ENCODE data around the gene TBC1D4.

TBC1D4 gene

DNA sequence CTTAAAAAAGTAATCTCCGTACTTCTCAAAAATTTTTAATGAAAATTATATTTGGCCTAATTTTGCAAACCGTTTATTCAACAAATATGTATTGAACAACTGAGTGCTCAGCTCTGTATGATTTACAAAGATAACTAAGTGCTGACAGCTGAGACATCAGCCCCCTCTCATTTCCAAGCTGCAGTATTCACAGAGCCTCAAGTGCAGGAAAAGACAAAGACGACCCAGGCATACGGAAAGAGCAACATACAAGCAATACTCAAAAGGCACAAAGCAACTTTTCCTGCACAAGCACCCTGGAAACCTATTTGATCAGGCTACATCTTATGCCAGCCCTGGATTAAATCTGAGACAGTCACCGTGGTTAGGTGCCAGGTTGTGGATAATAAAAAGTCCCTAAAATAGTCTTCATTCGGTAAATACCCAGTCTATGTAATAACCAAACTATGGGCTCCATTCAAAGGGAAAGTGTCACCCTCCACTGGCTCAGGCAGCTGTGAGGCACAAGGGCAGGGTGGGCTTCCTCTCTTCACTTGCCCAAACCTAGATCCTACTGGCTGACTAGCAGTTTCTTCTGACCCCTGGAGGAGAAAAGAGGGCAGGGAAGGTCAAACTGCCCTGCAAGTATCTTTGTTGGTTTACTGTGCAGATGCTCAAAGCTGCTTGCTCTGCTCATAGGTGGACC, 65.5 kb downstream of the TBC1D4 start:
- no peak for DNase-seq (ENCODE audit: low spot score)

DNA sequence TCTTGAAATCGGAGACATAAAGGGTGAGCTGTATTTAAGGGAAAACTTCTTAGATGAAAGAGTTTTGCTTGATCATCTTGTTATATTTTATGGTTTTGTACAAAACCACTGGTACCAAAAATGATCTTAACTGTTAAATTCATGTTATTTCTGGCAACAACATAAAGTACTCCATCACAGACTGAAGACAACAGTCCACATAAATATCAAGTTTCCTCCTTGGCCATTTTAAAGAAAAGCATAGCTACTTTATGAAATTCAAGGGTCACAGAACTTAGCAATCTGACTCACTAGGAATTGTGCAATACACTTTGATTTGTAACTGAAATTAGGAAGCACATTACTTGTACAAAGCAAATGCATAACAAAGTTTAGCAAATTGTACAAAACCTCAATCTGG, 66.3 kb downstream of the TBC1D4 start:
- no peak for DNase-seq (ENCODE audit: low spot score)

DNA sequence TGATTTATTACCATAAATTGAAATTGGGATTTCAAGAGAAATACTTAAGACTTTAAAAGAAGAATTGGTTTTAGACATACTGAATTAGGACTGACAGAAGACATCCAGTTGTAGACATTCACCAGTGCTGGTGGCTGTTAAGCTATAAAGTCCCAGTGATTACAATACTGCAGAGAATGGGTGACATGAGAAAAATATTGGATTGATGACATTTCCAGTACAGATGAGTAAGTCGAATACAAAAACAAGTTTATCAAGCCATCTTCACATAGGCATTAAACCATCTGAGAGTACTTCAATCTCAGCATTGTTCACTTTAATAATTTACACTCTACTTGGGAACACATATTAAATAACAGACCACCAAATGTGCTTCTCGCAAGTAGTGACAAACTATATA, 66.8 kb downstream of the TBC1D4 start:
- DNase-seq (ENCODE audit: low spot score): no peak

DNA sequence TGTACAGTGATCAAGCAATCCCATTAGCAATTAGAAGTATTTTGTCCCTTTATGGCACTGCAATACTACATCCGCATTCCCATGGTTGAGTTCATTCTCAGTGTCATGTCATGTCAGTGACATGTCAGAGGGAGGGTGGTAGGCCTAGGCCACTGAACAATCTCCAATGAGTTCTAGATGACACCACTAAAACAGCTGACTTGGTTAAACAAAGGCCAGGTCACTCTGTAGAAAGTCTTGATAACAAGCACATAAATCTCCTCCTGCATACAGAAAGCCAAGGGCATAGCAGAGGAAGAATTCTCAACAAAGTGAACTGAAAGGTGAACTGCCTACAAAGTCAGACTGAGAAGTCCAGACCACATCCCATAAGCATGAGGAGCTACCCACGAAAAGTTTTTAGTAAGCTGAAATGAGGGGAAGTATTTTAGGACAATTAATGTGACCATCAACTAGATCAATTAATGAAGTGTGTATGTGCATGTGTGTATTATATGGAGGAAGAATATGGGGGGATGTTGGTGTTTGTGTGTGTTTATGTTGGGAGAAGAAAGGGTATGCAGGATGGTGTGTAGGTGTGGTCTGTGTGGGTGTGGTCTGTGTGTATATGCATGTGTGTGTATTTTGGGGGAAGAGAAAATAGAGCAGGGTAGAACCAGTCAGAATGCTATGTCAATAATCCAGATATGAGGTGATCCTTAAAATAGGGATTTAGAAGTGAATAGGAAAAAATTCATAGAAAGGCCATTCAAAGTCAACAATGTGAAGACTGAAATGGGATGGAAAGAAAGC, 67.7 kb downstream of the TBC1D4 start:
- no peak for DNase-seq (ENCODE audit: low spot score)

DNA sequence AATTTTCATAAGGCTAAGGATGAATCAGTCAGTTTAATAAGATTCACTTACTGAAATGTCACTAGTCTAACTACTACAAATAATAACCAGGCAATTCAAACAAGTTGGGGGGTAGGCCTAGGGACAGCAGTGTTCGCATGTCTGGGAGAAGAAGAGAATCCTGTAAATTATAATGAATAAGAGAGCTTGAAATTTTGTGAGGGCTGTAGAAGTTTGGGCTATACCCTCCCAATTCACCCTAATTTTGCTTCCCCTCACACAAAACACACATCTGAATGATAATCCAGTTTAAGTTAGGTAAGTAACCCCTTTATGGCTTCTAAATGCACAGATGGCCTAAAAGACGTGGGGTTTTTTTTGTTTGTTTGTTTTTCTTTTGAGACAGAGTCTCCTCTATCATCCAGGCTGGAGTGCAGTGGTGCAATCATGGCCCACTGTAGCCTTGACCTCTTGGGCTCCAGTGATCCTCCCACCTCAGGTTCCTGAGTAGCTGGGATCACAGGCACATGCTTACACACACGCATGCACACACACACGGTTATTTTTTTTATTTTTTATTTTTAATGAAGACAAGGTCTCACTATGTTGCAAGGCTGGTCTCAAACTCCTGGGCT, 69.9 kb downstream of the TBC1D4 start:
- no peak for DNase-seq (ENCODE audit: low spot score)

DNA sequence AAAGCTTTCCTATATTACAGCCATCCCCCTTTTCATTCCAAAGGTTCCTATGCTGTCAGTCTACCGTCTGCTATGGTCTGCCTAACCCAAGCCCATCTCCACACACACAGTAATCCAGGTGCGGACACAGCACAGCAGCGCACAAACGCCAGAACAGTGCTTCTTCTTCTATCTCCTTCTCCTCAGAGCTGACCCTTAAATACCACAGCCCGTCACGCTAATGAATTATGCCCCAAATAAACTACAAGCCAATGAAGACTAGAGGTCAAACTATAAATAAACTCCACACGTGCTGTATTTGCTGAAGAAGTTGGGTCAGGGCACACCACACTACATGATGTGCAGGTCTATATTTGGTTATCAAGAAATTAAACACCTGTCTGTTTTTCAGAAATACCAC, 71.8 kb downstream of the TBC1D4 start:
- DNase-seq (ENCODE audit: low spot score): no peak

DNA sequence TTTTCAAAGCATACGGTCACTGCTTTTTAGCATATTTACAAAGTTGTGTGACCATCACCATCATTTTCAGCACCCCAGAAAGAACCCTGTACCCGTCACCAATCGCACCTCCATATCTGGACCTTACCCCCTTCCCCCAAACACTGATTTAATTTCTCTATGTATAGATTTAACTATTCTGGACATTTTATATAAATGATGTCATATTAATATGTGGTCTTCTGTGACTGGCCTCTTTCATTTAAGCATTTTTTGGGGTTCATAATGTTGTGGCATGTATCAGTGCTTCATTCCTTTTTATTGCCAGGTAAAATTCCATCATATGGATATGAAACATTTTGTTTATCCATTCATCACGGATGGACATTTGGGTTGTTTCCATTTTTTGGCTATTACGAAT, 74.0 kb downstream of the TBC1D4 start:
- no peak for DNase-seq (ENCODE audit: low spot score)

DNA sequence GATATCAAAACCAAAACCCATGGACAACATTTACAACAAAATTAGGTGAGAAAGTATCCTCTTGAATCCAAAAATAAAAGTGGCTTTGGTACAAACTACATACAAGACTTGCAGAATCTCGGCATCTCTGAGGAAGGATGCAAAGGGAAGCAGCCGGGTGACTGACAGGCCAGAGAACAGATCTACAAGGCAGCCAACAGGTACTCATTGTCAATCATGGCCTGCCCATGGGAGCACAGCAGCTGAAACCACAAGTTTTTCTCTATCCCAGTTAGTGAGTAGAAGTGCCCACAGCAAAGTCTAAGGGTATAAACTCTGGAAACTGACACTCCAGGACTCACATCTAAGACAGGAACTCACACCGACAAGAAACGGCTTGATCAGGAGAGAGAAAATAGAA, 74.5 kb downstream of the TBC1D4 start:
- no peak for DNase-seq (ENCODE audit: low spot score)

DNA sequence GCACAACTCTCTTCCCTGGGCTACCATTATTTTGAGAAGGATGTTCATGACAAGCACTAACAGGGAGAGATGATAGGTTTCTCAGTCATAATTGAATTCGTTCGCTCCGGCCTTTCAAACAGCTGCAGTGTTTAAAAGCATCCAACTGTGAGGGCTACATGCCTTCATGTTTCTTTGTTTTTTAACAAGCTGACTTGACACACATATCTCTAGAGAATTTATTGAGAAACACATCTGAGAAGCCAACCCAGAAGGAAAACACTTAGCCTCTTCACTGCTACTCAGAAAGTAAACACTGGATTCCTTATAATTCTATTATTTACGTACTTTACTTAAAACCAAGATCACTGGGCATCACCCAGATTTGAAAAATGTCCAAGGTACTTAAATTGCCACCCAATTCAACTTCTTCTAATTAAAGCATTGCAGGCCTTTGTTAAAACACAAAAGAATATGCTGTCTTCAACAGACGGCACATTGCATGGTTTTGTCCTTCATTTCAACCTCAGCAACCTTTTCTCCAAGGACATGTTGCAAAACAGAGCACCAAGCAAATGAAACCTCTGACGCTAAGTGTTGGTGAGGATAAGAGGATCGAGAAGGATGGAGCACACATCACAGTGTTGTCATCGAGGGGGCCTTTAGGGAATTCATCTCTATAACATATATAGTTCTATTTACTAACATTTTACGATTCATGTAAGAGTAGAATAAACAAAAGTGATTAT, 75.8 kb downstream of the TBC1D4 start:
- no peak for DNase-seq (ENCODE audit: low spot score)

DNA sequence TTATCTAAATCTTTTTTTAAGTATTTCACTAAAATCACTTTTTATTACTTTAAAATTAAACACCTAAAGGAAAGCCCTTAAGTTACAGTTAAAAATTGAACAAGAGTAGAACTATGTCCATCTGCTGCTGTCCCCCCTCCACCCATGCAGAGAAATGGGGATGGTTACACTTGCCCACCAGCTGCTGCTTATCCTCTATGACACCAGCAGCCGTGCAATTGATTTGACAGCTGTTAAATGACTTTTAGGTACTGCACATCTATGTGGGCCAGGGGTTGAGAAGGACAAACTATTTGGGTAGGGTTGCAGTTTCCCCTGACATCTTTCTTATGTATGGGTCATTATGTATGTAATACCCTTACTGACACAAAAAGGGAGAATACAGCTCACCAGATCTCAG, 77.2 kb downstream of the TBC1D4 start:
- DNase-seq (ENCODE audit: low spot score): no peak

DNA sequence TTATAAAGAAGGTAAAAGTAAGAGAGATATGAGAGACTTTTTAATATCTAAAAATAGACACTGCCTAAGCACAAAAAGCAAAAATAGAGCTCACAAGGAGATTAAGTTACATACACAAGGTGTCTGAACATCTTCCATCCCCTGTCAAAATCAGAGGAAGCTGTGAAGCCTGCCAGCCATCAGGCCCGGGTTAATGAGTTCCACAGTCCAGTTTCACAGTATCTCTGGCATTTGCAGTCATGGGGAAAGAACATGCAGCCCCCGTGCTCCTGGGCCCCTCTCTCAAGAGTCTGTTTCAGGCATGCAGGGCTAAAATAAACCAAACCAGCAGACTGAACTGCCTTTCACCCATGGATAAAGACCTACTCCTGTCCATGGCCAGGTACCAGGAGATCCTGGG, 79.2 kb downstream of the TBC1D4 start:
- DNase-seq (ENCODE audit: low spot score): no peak

DNA sequence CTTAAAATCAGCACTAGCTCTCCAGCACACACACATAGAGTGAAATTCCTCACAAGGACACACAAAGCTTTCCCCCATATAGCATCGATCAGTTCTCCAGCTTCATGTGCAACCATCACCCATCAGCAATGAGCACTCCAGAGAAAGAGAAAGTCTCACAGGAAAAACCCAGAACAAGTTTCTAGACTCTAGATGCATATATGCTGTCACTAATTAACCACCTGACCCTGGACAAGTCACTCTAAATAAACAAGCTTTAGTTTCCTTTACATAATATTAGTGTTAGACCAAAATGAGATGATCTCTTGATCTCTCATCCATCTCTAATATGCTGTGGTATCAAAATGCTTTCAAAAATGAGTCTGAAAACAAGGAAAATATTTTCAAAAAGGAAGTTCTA, 81.2 kb downstream of the TBC1D4 start:
- DNase-seq (ENCODE audit: low spot score): no peak

DNA sequence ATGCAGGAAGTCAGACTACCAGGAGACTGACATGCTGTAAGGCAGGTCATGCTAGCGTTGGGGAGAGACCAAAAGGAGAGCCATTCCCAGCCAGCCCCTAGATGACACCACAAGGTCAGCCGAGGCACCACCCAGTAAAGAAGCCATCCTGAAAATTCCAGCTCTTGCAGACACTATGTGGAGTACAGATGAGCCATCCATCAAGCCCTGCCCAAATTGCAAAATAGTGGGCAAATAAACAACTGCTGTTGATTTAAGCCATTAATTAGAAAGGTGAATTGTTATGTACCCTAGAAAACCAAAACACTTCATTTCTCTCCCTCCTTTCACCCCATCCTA, 82.1 kb downstream of the TBC1D4 start:
- DNase-seq (ENCODE audit: low spot score): no peak

DNA sequence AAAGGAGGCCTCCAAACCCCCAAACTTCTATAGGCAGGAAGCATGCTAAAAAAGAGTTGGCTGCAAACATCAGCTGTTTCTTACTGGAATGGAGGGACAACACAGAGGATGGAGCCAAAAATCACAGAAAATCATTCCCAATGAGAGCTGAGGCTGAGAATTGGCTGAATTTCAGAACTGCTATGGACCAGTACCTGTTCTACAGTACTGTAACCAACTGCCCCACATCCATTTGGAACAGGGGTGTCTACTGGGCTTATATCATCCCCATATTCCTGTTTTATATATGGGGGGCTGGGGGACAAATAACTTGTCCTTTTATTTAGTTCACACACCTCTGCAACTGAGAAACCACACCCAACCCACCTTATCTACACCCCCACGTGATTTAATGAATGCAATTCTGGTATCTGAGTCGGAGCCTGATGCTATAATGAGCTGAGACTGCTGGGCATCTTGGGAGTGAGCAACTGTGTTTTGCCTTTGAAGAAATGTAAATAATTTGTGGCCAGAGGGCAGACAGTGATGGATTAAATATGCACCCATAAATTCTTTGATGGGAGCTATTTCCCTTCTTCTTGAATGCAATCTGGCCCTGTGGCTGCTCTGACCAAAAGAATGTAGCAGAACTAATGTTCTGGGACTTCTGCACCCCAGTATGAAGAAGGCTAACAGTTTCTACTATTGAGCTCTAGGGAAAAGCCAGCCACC, 82.6 kb downstream of the TBC1D4 start:
- DNase-seq (ENCODE audit: low spot score): no peak

DNA sequence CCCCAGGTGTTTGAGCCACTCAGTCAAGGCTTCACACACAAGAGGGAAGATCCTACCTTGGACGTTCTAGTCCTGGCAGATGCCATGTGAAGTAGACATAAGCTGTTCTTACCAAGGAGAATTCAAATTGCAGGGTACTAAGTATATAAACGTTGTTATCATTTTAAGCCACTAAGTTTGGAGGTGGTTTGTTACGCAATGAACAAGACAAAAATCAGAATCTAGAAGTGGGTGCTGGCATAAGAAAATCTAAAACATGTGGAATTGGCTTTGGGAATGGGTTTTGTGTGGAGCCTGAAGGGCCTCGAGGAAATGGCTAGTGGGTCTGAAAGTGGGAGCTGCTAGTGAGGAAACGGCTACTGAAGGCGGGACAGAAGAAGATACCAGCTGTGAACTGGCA, 83.9 kb downstream of the TBC1D4 start:
- DNase-seq (ENCODE audit: low spot score): no peak

DNA sequence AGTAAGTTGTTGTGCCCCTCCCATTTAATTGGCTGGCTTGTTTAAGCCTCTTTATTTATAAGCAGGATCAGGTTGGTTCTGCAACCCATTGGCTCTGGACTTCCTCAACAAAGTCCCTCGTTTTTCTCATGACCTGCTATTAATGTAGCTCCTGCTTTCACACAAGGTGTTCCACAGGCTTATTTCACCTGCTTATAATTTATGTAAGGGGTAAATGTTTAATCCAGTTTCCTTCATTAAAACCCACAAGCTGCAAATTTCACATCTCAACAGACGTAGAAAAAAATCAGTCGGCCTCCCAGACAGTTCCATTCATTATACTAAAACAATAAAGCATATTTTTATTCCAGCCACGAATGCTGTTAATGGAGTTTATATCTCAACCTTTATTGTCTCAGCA, 86.1 kb downstream of the TBC1D4 start:
- no peak for DNase-seq (ENCODE audit: low spot score)

DNA sequence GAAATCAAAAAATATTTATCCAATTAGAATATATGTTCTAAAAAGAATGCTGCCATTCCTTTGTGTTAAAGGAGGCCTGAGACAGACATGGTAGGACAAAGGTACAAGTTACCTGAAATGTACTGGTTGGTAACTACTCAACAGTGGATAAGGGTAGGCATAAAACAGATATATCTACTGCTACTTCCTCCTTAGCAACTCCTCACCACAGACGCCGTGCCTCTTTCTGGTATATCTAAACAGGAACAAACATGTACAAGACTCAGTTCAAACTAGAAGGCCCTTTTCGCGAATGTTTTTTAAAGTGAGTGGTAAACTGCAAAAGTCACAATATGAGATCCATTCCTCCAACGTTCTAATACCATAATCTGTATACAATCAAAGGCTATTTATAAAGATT, 86.9 kb downstream of the TBC1D4 start:
- DNase-seq (ENCODE audit: low spot score): no peak

DNA sequence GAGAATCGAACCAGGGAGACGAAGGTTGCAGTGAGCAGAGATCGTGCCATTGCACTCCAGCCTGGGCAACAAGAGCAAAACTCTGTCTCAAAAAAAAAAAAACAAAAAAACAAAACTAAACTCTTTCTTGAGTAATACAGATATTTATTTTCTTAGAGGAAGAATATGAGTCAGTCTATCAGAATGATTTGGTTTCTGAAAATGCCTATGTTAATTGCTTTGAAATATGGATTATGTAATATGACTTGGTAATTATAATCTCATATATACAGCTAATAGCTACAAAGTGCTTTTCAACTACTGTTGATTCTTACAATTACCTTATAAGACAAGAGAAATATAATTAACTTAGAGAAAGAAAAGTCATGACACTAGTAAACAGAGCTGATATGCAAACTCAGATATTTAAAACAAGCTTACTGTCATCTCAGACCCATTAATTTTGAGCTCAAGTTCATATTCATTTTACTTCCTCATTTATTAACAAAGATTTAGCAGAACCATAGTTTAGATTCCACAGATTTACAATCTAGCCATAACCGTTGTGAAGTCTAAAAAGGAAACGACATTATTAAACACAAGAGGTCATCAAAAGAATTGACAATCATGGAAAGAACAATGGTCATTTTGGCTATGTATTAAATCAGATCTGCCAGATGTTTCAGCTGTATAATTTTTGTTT, 88.0 kb downstream of the TBC1D4 start:
- DNase-seq (ENCODE audit: low spot score): no peak

DNA sequence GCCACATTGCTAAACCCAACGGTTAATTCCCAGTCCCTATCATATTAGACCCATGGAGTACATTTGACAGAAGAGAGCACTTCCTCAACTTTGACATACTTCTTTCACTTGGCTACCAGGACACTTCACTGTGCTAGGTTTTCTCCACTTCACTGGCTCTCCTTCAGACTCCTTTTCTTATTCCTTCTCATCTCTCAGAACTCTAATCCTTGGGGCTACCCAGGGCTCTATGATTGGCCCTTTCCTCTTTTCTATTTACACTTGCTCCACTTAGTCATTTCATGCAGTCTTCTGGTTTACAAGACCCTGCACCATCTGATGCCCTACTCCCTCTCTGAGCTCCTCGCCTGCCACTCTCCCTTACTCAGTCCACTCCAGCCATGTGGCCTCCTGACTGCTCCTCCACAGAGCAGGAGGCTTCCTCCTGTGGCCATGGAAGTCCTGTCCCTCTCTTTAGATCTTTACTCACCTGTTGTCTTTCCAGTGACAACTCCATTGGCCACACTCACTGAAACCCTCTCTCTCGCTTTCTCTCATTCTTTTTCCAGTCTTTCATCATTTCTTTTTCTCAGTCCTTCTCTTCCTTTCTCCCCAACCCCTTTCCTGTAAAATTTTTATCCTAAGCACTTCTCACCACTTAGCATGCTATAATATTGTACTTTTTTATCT, 90.4 kb downstream of the TBC1D4 start:
- no peak for DNase-seq (ENCODE audit: low spot score)

DNA sequence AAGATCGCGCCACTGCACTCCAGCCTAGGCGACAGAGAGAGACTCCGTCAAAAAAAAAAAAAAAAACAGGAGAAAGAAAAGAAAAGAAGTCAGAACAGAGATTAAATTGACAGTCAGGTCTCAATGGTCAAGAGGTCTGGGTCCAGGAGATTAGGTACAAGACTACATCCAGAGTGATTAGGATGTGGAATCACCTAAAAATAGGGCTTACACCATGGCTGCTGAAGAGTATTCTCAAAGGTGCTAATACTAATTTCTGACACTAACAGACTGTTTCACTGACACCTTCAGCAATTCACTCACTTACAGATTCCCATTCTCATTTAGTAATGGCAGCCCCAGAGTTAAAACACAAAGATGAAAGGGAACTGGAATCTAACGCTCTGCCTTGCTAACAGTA, 91.7 kb downstream of the TBC1D4 start:
- no peak for DNase-seq (ENCODE audit: low spot score)

DNA sequence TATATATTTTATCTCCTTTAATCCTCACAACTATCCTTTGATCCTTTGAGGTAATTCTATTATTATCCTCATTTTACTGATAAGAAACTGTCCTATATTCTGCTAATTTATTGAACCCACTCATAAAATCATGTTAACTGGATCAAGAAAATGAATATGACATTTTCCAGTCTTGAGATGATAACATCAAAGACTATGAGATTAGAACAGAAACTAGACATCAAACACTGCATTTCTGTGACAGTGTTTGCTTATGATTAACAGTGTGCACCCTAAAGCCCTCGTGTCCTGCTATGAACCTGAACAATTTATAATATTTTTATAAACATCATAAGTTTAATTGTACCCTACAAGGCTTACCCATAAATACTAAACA, 96.3 kb downstream of the TBC1D4 start:
- no peak for DNase-seq (ENCODE audit: low spot score)
